SK-N-DZ (cell line): Measurements from ENCODE around the gene CLPTM1L.
"Not testable (repeated sequence)": the region's sequence is repeated elsewhere in the genome, so short reads cannot be mapped to it uniquely, and the experiment has no call there.

Experiments
- DNase-seq: peaks from one replicate; pipeline ENCODE4 v3.0.0-alpha.2; 2015; ENCODE audit warnings: low spot score

The CLPTM1L gene

GRCh38 chr5:1380910-1381309 is 36.0 kb upstream of the CLPTM1L start:
- no peak for DNase-seq

- peak; percentile 29 for DNase-seq
Observed at GRCh38 chr5:1380011-1380817, 35.3 kb upstream of the CLPTM1L start.

GRCh38 chr5:1378866-1379659 is 34.2 kb upstream of the CLPTM1L start:
- no peak for DNase-seq

GRCh38 chr5:1378096-1378495 is 33.2 kb upstream of the CLPTM1L start:
- no peak for DNase-seq

- DNase-seq, result no peak
Observed at GRCh38 chr5:1376981-1377380, 32.1 kb upstream of the CLPTM1L start.

- DNase-seq, result no peak
Observed at GRCh38 chr5:1375871-1376810, 31.2 kb upstream of the CLPTM1L start.

- no peak for DNase-seq
Observed at GRCh38 chr5:1374679-1375055, 29.8 kb upstream of the CLPTM1L start.

- DNase-seq, result no peak
Observed at GRCh38 chr5:1374030-1374678, 29.3 kb upstream of the CLPTM1L start.

- DNase-seq, result not testable (repeated sequence)
Observed at GRCh38 chr5:1371972-1372342, 27.1 kb upstream of the CLPTM1L start.

- no peak for DNase-seq
Observed at GRCh38 chr5:1371218-1371971, 26.5 kb upstream of the CLPTM1L start.

- DNase-seq, result no peak
Observed at GRCh38 chr5:1370006-1370405, 25.1 kb upstream of the CLPTM1L start.

GRCh38 chr5:1368756-1369155 is 23.9 kb upstream of the CLPTM1L start:
- no peak for DNase-seq

- DNase-seq, result no peak
Observed at GRCh38 chr5:1368236-1368635, 23.3 kb upstream of the CLPTM1L start.

GRCh38 chr5:1367149-1367548 is 22.2 kb upstream of the CLPTM1L start:
- DNase-seq, result no peak

- DNase-seq, result no peak
Observed at GRCh38 chr5:1366514-1366913, 21.6 kb upstream of the CLPTM1L start.

GRCh38 chr5:1364211-1364610 is 19.3 kb upstream of the CLPTM1L start:
- no peak for DNase-seq

- DNase-seq, result no peak
Observed at GRCh38 chr5:1363581-1363980, 18.7 kb upstream of the CLPTM1L start.

GRCh38 chr5:1363160-1363559 is 18.3 kb upstream of the CLPTM1L start:
- DNase-seq, result no peak

GRCh38 chr5:1362242-1363015 is 17.5 kb upstream of the CLPTM1L start:
- no peak for DNase-seq

- no peak for DNase-seq
Observed at GRCh38 chr5:1360861-1361260, 16.0 kb upstream of the CLPTM1L start.
